Osteocyte (in vitro differentiated cells): Measurements from ENCODE around the gene GNG8. TPM values are rescaled to one million over a fixed set of nuclear protein-coding genes. Genes with fewer than 3 reads are reported as not detected.

Source experiments
- DNase-seq: peaks from one replicate; pipeline ENCODE4 v3.0.0; 2021; ENCODE audit warnings: mixed read lengths; ENCODE audit not compliant: unreplicated experiment; ENCODE audit errors: extremely low spot score
- H3K27ac Mint-ChIP-seq: one replicate; pipeline ENCODE4 v1.8.0; 2021; ENCODE audit warnings: mild to moderate bottlenecking, mixed read lengths; ENCODE audit not compliant: unreplicated experiment
- H3K27me3 Mint-ChIP-seq: one replicate; pipeline ENCODE4 v1.8.0; 2021; ENCODE audit warnings: mixed read lengths; ENCODE audit not compliant: unreplicated experiment
- H3K36me3 Mint-ChIP-seq: one replicate; pipeline ENCODE4 v1.8.0; 2021; ENCODE audit warnings: mixed read lengths; ENCODE audit not compliant: unreplicated experiment
- H3K4me1 Mint-ChIP-seq: one replicate; pipeline ENCODE4 v1.8.0; 2021; ENCODE audit warnings: mixed read lengths; ENCODE audit not compliant: unreplicated experiment
- H3K4me3 Mint-ChIP-seq: one replicate; pipeline ENCODE4 v1.8.0; 2021; ENCODE audit warnings: mild to moderate bottlenecking, moderate library complexity, mixed read lengths; ENCODE audit not compliant: unreplicated experiment
- H3K9me3 Mint-ChIP-seq: one replicate; pipeline ENCODE4 v1.8.0; 2021; ENCODE audit warnings: mixed read lengths; ENCODE audit not compliant: unreplicated experiment
- total RNA-seq: library from RNA; stranded (reverse); gene quantifications from 2 replicates; pipeline ENCODE4 v1.2.1, GENCODE V29; 2021
- TF ChIP-seq, protein P1 (sequence below): fragments of 200-600 bp; sonication (generic); IDR thresholded peaks from 2 replicates; pipeline ENCODE4 v1.5.0; 2021; ENCODE audit warnings: antibody characterized with exemption, mild to moderate bottlenecking, moderate library complexity

Gene GNG8
- total RNA-seq, 1 donor from 2014 or later: not detected

DNA sequence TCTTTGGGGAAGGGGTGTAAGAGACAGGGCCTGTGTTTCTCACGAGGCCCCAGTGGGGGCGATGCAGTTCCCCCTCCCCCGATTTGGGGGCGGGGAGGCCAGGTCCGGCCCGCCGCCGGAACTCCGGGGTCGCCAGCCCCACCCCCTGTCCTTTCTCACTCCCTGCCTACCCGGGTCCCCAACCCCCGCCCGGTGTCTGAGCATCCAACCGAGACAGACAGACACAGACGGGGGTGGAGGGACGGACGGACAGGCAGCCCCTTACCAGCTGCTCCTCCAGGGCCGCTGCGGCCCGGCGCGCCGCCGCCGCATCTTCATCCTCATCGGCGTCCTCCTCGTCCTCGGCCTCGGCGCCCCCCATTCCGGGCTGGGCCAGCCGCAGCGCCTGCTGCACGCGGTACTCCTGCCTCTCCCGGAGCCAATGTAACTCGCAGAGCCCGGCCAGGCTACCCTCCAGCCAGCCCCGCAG is 24.6 kb upstream of the GNG8 start:
- H3K4me3 Mint-ChIP-seq: peak overlapping the region; percentile 76
- H3K27ac Mint-ChIP-seq: no peak overlapping the region
- H3K4me1 Mint-ChIP-seq: peaks cover 18% of the 10 kb centered on the region
- no peaks in the 10 kb centered on the region for H3K27me3 Mint-ChIP-seq
- no peaks in the 10 kb centered on the region for H3K36me3 Mint-ChIP-seq
- H3K9me3 Mint-ChIP-seq: no peaks in the 10 kb centered on the region
- TF ChIP-seq, protein P1, sequence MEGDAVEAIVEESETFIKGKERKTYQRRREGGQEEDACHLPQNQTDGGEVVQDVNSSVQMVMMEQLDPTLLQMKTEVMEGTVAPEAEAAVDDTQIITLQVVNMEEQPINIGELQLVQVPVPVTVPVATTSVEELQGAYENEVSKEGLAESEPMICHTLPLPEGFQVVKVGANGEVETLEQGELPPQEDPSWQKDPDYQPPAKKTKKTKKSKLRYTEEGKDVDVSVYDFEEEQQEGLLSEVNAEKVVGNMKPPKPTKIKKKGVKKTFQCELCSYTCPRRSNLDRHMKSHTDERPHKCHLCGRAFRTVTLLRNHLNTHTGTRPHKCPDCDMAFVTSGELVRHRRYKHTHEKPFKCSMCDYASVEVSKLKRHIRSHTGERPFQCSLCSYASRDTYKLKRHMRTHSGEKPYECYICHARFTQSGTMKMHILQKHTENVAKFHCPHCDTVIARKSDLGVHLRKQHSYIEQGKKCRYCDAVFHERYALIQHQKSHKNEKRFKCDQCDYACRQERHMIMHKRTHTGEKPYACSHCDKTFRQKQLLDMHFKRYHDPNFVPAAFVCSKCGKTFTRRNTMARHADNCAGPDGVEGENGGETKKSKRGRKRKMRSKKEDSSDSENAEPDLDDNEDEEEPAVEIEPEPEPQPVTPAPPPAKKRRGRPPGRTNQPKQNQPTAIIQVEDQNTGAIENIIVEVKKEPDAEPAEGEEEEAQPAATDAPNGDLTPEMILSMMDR: no peak
- DNase-seq: no peak

DNA sequence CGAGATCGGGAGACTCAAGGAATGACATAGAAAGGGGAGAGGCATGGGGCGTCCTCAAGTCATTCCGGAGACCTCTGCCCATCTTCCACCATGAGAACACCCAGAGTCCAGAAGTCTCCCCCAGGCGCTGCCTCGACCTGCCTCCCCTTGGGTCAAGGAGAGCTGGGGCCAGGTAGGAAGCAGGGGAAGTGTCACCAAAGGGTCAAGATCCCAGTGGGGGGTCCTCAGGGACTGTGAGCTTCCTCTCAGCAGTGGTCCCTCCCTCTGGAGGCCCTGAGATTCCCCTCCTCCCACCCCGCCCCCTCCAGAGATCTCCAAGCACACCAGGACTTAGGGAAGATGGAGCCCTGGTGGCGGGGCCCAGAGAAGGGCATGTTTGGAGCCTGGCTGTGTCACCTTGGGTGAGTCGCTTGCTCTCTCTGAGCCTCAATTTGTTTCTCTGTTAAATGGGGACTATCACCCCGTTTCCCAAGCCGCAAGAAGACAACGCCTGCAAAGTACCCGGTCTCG is 24.1 kb upstream of the GNG8 start:
- Mint-ChIP-seq H3K9me3 (no peaks in the 10 kb centered on the region), H3K27me3 (no peaks in the 10 kb centered on the region), H3K27ac (peak overlapping the region; percentile 32), H3K36me3 (no peaks in the 10 kb centered on the region), H3K4me1 (peaks cover 18% of the 10 kb centered on the region), H3K4me3 (peak overlapping the region; percentile 76)
- TF ChIP-seq, protein P1: no peak
- no peak for DNase-seq

DNA sequence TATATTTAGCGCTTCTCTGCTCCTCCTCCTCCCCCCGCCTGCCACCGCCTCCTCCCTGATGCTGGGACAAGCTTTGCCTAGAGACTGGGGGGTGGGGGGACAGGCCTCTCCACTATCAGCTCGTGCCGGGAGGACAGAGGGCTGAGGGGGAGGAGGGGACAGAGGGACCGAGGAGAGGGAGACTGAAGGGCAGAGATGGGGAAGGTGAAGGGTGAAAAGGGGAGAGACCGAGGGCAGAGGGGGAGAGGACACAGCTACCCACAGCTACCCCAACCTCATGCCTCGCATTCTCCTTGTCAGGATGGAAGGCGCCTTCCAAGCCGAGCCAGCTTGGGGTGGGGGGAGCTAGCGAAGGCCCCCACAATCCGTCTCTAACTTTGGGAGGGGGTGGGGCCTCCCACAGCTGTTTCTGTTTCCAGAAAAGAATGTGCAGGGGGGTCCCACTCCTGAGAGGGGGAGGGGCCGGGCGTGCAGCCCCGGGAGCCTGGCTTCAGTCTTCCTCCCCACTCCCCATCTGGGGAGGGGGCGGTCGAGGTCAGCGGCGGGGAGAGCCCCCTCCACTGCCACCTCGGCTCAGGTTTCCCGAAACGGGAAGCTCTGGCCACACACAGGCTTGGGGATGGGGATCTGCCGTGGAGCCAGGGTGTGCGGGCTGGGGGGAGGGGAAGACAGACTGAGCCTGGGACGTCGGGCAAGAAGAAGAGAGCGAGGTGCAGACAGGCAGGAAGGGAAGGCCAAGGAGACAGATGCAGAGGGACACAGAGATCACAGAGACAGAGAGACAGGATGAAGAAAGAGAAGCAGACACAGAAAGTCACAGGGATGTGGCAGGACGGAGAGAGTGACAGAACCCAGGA is 23.4 kb upstream of the GNG8 start:
- peak overlapping the region; percentile 76 for H3K4me3 Mint-ChIP-seq
- H3K9me3 Mint-ChIP-seq: no peaks in the 10 kb centered on the region
- H3K4me1 Mint-ChIP-seq: peaks cover 19% of the 10 kb centered on the region
- DNase-seq: no peak
- peak overlapping the region; percentile 32 for H3K27ac Mint-ChIP-seq
- H3K36me3 Mint-ChIP-seq: no peaks in the 10 kb centered on the region
- TF ChIP-seq, protein P1: no peak
- H3K27me3 Mint-ChIP-seq: no peaks in the 10 kb centered on the region

DNA sequence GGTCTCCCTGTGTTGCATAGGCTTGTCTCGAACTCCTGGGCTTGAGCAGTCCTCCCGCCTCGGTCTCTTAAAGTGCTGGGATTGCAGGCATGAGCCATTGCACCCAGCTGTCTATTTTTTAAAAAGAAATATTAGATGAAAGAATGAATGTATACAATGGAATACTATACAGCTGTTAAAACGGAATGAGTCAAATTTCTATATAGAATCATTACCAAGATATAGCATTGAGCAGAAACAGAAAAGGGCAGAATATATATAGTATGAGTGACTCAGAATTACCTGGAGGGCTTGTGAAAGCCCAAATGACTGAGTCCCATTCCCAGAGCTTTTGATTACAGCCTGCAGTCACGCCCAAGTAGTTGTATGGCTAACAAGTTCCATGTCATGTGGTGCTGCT is 20.5 kb upstream of the GNG8 start:
- no peak for DNase-seq
- no peak overlapping the region for H3K27ac Mint-ChIP-seq
- H3K4me3 Mint-ChIP-seq: no peak overlapping the region

More for the DNA sequence above, 20.5 kb upstream of the GNG8 start:
- Mint-ChIP-seq H3K36me3 (no peaks in the 10 kb centered on the region), H3K27me3 (no peaks in the 10 kb centered on the region), H3K9me3 (no peaks in the 10 kb centered on the region), H3K4me1 (peaks cover 15% of the 10 kb centered on the region)
- TF ChIP-seq, protein P1: no peak
